ENCODE results near the gene KDELR3.

DNA sequence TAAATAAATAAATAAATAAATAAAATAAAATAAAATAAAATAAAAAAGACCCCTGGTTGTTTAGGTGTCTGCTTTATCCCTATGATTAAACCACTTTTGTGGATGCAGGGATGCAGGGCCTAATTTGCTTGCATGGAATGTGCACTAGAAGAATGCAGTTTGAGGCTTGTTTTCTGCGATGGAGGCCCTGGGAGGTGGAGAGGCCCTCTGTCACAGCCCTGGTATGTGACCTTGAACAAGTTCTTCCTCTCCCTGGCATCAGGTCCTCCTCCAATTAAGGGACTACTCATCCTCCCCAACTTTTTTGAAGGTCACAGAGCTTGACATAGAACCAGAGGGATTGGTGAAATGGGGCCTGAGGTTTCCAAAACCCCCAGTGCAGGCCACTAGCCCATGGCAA is 35.6 kb upstream of the KDELR3 start:
- TF ChIP-seq SUZ12 (IDR thresholded peaks at IDR 0.05; ENCODE audit: extremely low read depth, insufficient read depth, insufficient read length) (no peak), YY1 (IDR thresholded peaks at IDR 0.05; ENCODE audit: insufficient read depth, insufficient read length) (no peak)
